ENCODE data around the gene AKT3.
"Not testable (repeated sequence)": the region's sequence is repeated elsewhere in the genome, so short reads cannot be mapped to it uniquely, and the experiment has no call there.

AKT3 gene

GRCh38 chr1:243841507-243841906 lies 8.5 kb downstream of the AKT3 start:
- no peak for DNase-seq (ENCODE audit: low spot score)

GRCh38 chr1:243837907-243838535 lies 12.0 kb downstream of the AKT3 start:
- DNase-seq (ENCODE audit: low spot score), result peak; percentile 64

GRCh38 chr1:243834130-243834529 lies 15.9 kb downstream of the AKT3 start:
- DNase-seq (ENCODE audit: low spot score), result no peak

- DNase-seq (ENCODE audit: low spot score), result no peak
Measured at GRCh38 chr1:243831463-243831862, 18.6 kb downstream of the AKT3 start.

- no peak for DNase-seq (ENCODE audit: low spot score)
Measured at GRCh38 chr1:243827206-243827605, 22.8 kb downstream of the AKT3 start.

GRCh38 chr1:243824907-243825306 lies 25.1 kb downstream of the AKT3 start:
- not testable (repeated sequence) for DNase-seq (ENCODE audit: low spot score)

- no peak for DNase-seq (ENCODE audit: low spot score)
Measured at GRCh38 chr1:243821177-243821680, 28.8 kb downstream of the AKT3 start.

- DNase-seq (ENCODE audit: low spot score), result no peak
Measured at GRCh38 chr1:243819438-243819839, 30.6 kb downstream of the AKT3 start.

- DNase-seq (ENCODE audit: low spot score), result no peak
Measured at GRCh38 chr1:243818978-243819377, 31.1 kb downstream of the AKT3 start.

GRCh38 chr1:243814718-243815117 lies 35.3 kb downstream of the AKT3 start:
- DNase-seq (ENCODE audit: low spot score), result no peak

- DNase-seq (ENCODE audit: low spot score), result not testable (repeated sequence)
Measured at GRCh38 chr1:243807346-243807745, 42.7 kb downstream of the AKT3 start.

- no peak for DNase-seq (ENCODE audit: low spot score)
Measured at GRCh38 chr1:243806310-243806709, 43.7 kb downstream of the AKT3 start.

- no peak for DNase-seq (ENCODE audit: low spot score)
Measured at GRCh38 chr1:243802736-243803135, 47.3 kb downstream of the AKT3 start.

- DNase-seq (ENCODE audit: low spot score), result no peak
Measured at GRCh38 chr1:243801378-243801777, 48.7 kb downstream of the AKT3 start.

GRCh38 chr1:243799908-243800307 lies 50.1 kb downstream of the AKT3 start:
- no peak for DNase-seq (ENCODE audit: low spot score)

- DNase-seq (ENCODE audit: low spot score), result no peak
Measured at GRCh38 chr1:243798726-243799125, 51.3 kb downstream of the AKT3 start.

GRCh38 chr1:243796016-243796415 lies 54.0 kb downstream of the AKT3 start:
- DNase-seq (ENCODE audit: low spot score), result no peak

- DNase-seq (ENCODE audit: low spot score), result peak; percentile 13
Measured at GRCh38 chr1:243793298-243793697, 56.7 kb downstream of the AKT3 start.

GRCh38 chr1:243792891-243793290 lies 57.2 kb downstream of the AKT3 start:
- DNase-seq (ENCODE audit: low spot score), result no peak

GRCh38 chr1:243792401-243792800 lies 57.6 kb downstream of the AKT3 start:
- DNase-seq (ENCODE audit: low spot score), result no peak

GRCh38 chr1:243791586-243792267 lies 58.3 kb downstream of the AKT3 start:
- no peak for DNase-seq (ENCODE audit: low spot score)

GRCh38 chr1:243790404-243790803 lies 59.6 kb downstream of the AKT3 start:
- DNase-seq (ENCODE audit: low spot score), result no peak

GRCh38 chr1:243786531-243786930 lies 63.5 kb downstream of the AKT3 start:
- no peak for DNase-seq (ENCODE audit: low spot score)

- DNase-seq (ENCODE audit: low spot score), result no peak
Measured at GRCh38 chr1:243784506-243784905, 65.5 kb downstream of the AKT3 start.
